Measurements from ENCODE around the gene HOXA11. TPM values are rescaled to one million over a fixed set of nuclear protein-coding genes. Genes with fewer than 3 reads are reported as not detected.

Gene HOXA11
- total RNA-seq, 1 donor from 2014 or later: not detected

- H3K4me1 Mint-ChIP-seq (ENCODE audit: unreplicated experiment): peaks cover 9% of the 10 kb centered on the region
- H3K4me3 Mint-ChIP-seq (ENCODE audit: unreplicated experiment): no peak overlapping the region
- DNase-seq (ENCODE audit: extremely low spot score, unreplicated experiment): no peak
- peaks cover 2% of the 10 kb centered on the region for H3K36me3 Mint-ChIP-seq (ENCODE audit: unreplicated experiment)
- no peaks in the 10 kb centered on the region for H3K9me3 Mint-ChIP-seq (ENCODE audit: unreplicated experiment)
- H3K27me3 Mint-ChIP-seq (ENCODE audit: unreplicated experiment): peaks cover 85% of the 10 kb centered on the region
- TF ChIP-seq, protein P1, sequence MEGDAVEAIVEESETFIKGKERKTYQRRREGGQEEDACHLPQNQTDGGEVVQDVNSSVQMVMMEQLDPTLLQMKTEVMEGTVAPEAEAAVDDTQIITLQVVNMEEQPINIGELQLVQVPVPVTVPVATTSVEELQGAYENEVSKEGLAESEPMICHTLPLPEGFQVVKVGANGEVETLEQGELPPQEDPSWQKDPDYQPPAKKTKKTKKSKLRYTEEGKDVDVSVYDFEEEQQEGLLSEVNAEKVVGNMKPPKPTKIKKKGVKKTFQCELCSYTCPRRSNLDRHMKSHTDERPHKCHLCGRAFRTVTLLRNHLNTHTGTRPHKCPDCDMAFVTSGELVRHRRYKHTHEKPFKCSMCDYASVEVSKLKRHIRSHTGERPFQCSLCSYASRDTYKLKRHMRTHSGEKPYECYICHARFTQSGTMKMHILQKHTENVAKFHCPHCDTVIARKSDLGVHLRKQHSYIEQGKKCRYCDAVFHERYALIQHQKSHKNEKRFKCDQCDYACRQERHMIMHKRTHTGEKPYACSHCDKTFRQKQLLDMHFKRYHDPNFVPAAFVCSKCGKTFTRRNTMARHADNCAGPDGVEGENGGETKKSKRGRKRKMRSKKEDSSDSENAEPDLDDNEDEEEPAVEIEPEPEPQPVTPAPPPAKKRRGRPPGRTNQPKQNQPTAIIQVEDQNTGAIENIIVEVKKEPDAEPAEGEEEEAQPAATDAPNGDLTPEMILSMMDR (IDR thresholded peaks at IDR 0.05): no peak
- no peak overlapping the region for H3K27ac Mint-ChIP-seq (ENCODE audit: unreplicated experiment)
These were observed 21.0 kb downstream of the HOXA11 start for GRCh38 chr7:27164045-27164366.

GRCh38 chr7:27163288-27164044 is 21.6 kb downstream of the HOXA11 start:
- peaks cover 85% of the 10 kb centered on the region for H3K27me3 Mint-ChIP-seq (ENCODE audit: unreplicated experiment)
- H3K4me3 Mint-ChIP-seq (ENCODE audit: unreplicated experiment): no peak overlapping the region
- DNase-seq (ENCODE audit: extremely low spot score, unreplicated experiment): no peak
- H3K4me1 Mint-ChIP-seq (ENCODE audit: unreplicated experiment): peaks cover 6% of the 10 kb centered on the region
- TF ChIP-seq, protein P1 (IDR thresholded peaks at IDR 0.05): no peak
- H3K36me3 Mint-ChIP-seq (ENCODE audit: unreplicated experiment): no peaks in the 10 kb centered on the region
- no peak overlapping the region for H3K27ac Mint-ChIP-seq (ENCODE audit: unreplicated experiment)
- no peaks in the 10 kb centered on the region for H3K9me3 Mint-ChIP-seq (ENCODE audit: unreplicated experiment)

DNA sequence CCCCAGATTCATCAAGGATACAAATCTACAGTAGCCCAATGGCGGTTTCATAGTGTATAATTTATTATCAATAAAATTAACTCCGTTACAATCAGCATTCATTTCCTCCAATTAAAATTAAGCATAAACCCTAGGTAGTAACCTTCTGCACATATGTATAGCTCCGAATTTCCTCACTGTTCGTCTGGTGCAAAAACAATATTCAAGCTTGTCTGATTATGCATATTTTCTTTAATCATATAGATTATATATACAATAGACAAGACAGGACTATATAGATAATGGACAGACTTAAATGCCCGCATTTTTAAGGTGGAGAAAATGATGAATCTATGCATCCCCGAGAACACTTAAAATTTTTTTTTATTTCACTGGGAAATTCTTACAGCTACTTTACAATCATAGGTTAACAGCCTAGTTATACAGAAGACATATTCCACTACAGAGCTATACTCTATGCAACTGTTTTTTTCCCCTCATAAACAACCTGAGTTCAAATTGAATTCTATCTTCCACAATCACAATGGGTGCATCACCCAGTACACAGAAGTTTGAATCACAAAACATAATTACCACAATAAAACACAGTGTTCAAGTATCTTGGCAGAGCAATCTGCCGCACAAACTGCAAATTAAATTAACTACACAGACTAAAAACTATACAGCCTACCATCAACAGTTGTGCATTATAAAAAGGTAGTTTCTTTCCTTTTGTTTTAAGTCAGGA is 22.3 kb downstream of the HOXA11 start:
- H3K9me3 Mint-ChIP-seq (ENCODE audit: unreplicated experiment): peaks cover 7% of the 10 kb centered on the region
- DNase-seq (ENCODE audit: extremely low spot score, unreplicated experiment): no peak
- peaks cover 85% of the 10 kb centered on the region for H3K27me3 Mint-ChIP-seq (ENCODE audit: unreplicated experiment)
- H3K36me3 Mint-ChIP-seq (ENCODE audit: unreplicated experiment): no peaks in the 10 kb centered on the region
- H3K4me1 Mint-ChIP-seq (ENCODE audit: unreplicated experiment): peaks cover 6% of the 10 kb centered on the region
- TF ChIP-seq, protein P1 (IDR thresholded peaks at IDR 0.05): no peak
- no peak overlapping the region for H3K4me3 Mint-ChIP-seq (ENCODE audit: unreplicated experiment)
- no peak overlapping the region for H3K27ac Mint-ChIP-seq (ENCODE audit: unreplicated experiment)

GRCh38 chr7:27161721-27162560 is 23.1 kb downstream of the HOXA11 start:
- peaks cover 7% of the 10 kb centered on the region for H3K9me3 Mint-ChIP-seq (ENCODE audit: unreplicated experiment)
- peaks cover 85% of the 10 kb centered on the region for H3K27me3 Mint-ChIP-seq (ENCODE audit: unreplicated experiment)
- TF ChIP-seq, protein P1 (IDR thresholded peaks at IDR 0.05): no peak
- no peak overlapping the region for H3K27ac Mint-ChIP-seq (ENCODE audit: unreplicated experiment)
- H3K36me3 Mint-ChIP-seq (ENCODE audit: unreplicated experiment): no peaks in the 10 kb centered on the region
- no peak for DNase-seq (ENCODE audit: extremely low spot score, unreplicated experiment)
- H3K4me1 Mint-ChIP-seq (ENCODE audit: unreplicated experiment): peaks cover 7% of the 10 kb centered on the region
- no peak overlapping the region for H3K4me3 Mint-ChIP-seq (ENCODE audit: unreplicated experiment)
